HepG2 (cell line): ENCODE data around the gene B3GNT7. TPM values are rescaled to one million over a fixed set of nuclear protein-coding genes. Genes with fewer than 3 reads are reported as not detected.

Experiments used
- ARID5B ChIP-seq: IDR thresholded peaks from 2 replicates; pipeline ENCODE4 v1.4.0; 2020; ENCODE audit warnings: mild to moderate bottlenecking, missing genetic modification reagents
- EHMT2 ChIP-seq: fragments of 200-600 bp; sonication (generic); IDR thresholded peaks from 2 replicates; pipeline ENCODE4 v1.7.0; 2017; ENCODE audit warnings: antibody characterized with exemption, low read depth, low read length, borderline replicate concordance
- GATAD2A ChIP-seq: IDR thresholded peaks from 2 replicates; pipeline ENCODE4 v1.6.1; 2016
- GFI1 ChIP-seq: sonication (generic); formaldehyde crosslinking; IDR thresholded peaks from 2 replicates; pipeline ENCODE4 v1.5.0; 2020; ENCODE audit warnings: missing genetic modification reagents, mild to moderate bottlenecking, borderline replicate concordance
- HDAC2 ChIP-seq: sonication (generic); formaldehyde crosslinking; IDR thresholded peaks from 2 replicates; pipeline ENCODE4 v1.4.0; 2020; ENCODE audit warnings: missing genetic modification reagents
- HOXA3 ChIP-seq: sonication (generic); formaldehyde crosslinking; IDR thresholded peaks from 2 replicates; pipeline ENCODE4 v1.5.0; 2020; ENCODE audit warnings: missing genetic modification reagents
- IRF9 ChIP-seq: sonication (generic); formaldehyde crosslinking; IDR thresholded peaks from 2 replicates; pipeline ENCODE4 v1.8.0; 2022; ENCODE audit warnings: missing genetic modification reagents, mild to moderate bottlenecking, borderline replicate concordance
- KMT2B ChIP-seq: IDR thresholded peaks from 2 replicates; pipeline ENCODE4 v1.6.1; 2016; ENCODE audit warnings: missing genetic modification reagents, missing compliant biosample characterization
- NPAS2 ChIP-seq: sonication (generic); formaldehyde crosslinking; IDR thresholded peaks from 2 replicates; pipeline ENCODE4 v1.8.0; 2022; ENCODE audit warnings: mild to moderate bottlenecking, missing genetic modification reagents, borderline replicate concordance
- POLR2AphosphoS5 ChIP-seq: IDR thresholded peaks from 2 replicates; pipeline ENCODE4 v1.6.1; 2012; ENCODE audit warnings: low read depth, low read length
- SMAD9 ChIP-seq: sonication (generic); formaldehyde crosslinking; IDR thresholded peaks from 2 replicates; pipeline ENCODE4 v1.5.1; 2020; ENCODE audit warnings: mild to moderate bottlenecking, missing genetic modification reagents
- ZBTB26 ChIP-seq: IDR thresholded peaks from 2 replicates; pipeline ENCODE4 v1.6.1; 2016; ENCODE audit warnings: missing compliant biosample characterization, missing genetic modification reagents, borderline replicate concordance
- ZNF431 ChIP-seq: sonication (generic); formaldehyde crosslinking; IDR thresholded peaks from 2 replicates; pipeline ENCODE4 v1.9.0; 2022; ENCODE audit warnings: missing genetic modification reagents, low read depth, mild to moderate bottlenecking, borderline replicate concordance
- ZNF468 ChIP-seq: sonication (generic); formaldehyde crosslinking; IDR thresholded peaks from 2 replicates; pipeline ENCODE4 v1.8.0; 2022; ENCODE audit warnings: mild to moderate bottlenecking, moderate library complexity, missing genetic modification reagents
- polyA plus RNA-seq, 8 experiments: library from polyadenylated mRNA; depleted of rRNA in 3 of 8; stranded (reverse) in 7 of 8; unstranded in 1 of 8; fragments of >200 nt; fragmentation: Illumina TruSeq in 4 of 8; extraction: Trizol in 4 of 8; gene quantifications; 2 replicates each; pipeline versions ENCODE4 v1.2.1 to v1.2.3, GENCODE V29; 2011 to 2016; ENCODE audit warnings: low read depth in 4 of 8, missing spikeins in 1 of 8, mixed read lengths in 1 of 8; ENCODE audit not compliant: insufficient read depth in 1 of 8
- total RNA-seq, 5 experiments: library from RNA; depleted of rRNA; stranded (reverse); fragments of >200 nt; fragmentation: Illumina TruSeq; extraction: Trizol; gene quantifications; 2 replicates each; pipeline ENCODE4 v1.2.3, GENCODE V29; 2016; ENCODE audit warnings: low read depth in 1 of 5
- TF ChIP-seq, protein P1 (sequence below), 2 experiments: sonication (generic) in 1 of 2; formaldehyde crosslinking in 1 of 2; IDR thresholded peaks; 2 replicates each; pipeline versions ENCODE4 v1.5.1 to v1.6.1; 2011 to 2020; ENCODE audit warnings: borderline replicate concordance in 1 of 2, low read depth in 1 of 2, low read length in 1 of 2, mild to moderate bottlenecking in 1 of 2, missing genetic modification reagents in 1 of 2, moderate library complexity in 1 of 2
- TF ChIP-seq, protein P2 (sequence below): sonication (generic); formaldehyde crosslinking; IDR thresholded peaks from 2 replicates; pipeline ENCODE4 v1.5.1; 2020; ENCODE audit warnings: mild to moderate bottlenecking, missing genetic modification reagents, moderate library complexity

B3GNT7 gene
- total and polyA plus RNA-seq, 2 of the 13 experiments (the other 11 are each of a cell fraction or from before 2014, with no cell fraction given) = 0.04 to 0.24 TPM

GRCh38 chr2:231364961-231365810 lies 30.3 kb upstream of the B3GNT7 start (continued):
- TF ChIP-seq ARID5B (CRISPR knock-in tag) = peak; percentile 78
- TF ChIP-seq GATAD2A (CRISPR knock-in tag) = peak; percentile 68
- TF ChIP-seq NPAS2 (CRISPR knock-in tag) = no peak
- TF ChIP-seq GFI1 (CRISPR knock-in tag) = 0 out of 2 replicates have a peak, but pooled peaks have one; percentile 25
- TF ChIP-seq IRF9 (CRISPR knock-in tag) = 0 out of 2 replicates have a peak, but pooled peaks have one; percentile 4
- TF ChIP-seq, protein P1, sequence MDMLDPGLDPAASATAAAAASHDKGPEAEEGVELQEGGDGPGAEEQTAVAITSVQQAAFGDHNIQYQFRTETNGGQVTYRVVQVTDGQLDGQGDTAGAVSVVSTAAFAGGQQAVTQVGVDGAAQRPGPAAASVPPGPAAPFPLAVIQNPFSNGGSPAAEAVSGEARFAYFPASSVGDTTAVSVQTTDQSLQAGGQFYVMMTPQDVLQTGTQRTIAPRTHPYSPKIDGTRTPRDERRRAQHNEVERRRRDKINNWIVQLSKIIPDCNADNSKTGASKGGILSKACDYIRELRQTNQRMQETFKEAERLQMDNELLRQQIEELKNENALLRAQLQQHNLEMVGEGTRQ (IDR thresholded peaks at IDR 0.05; ENCODE audit: low read depth, low read length) = peak; percentile 80
- TF ChIP-seq, protein P1 (CRISPR knock-in tag; IDR thresholded peaks at IDR 0.05; ENCODE audit: borderline replicate concordance) = peak; percentile 80; the same call in 1 of the 2 replicates
- TF ChIP-seq HDAC2 (CRISPR knock-in tag) = peak; percentile 42; the same call in 1 of the 2 replicates
- TF ChIP-seq SMAD9 (CRISPR knock-in tag) = no peak
- 0 out of 2 replicates have a peak, but pooled peaks have one; percentile 69 for TF ChIP-seq ZNF468 (CRISPR knock-in tag)
- TF ChIP-seq ZNF431 (CRISPR knock-in tag) = no peak
- TF ChIP-seq ZBTB26 (CRISPR knock-in tag) = no peak
- TF ChIP-seq KMT2B = 0 out of 2 replicates have a peak, but pooled peaks have one; percentile 23
- no peak for TF ChIP-seq EHMT2
- TF ChIP-seq, protein P2, sequence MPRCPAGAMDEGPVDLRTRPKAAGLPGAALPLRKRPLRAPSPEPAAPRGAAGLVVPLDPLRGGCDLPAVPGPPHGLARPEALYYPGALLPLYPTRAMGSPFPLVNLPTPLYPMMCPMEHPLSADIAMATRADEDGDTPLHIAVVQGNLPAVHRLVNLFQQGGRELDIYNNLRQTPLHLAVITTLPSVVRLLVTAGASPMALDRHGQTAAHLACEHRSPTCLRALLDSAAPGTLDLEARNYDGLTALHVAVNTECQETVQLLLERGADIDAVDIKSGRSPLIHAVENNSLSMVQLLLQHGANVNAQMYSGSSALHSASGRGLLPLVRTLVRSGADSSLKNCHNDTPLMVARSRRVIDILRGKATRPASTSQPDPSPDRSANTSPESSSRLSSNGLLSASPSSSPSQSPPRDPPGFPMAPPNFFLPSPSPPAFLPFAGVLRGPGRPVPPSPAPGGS (CRISPR knock-in tag) = no peak
- peak; percentile 32; the same call in 1 of the 2 replicates for TF ChIP-seq HOXA3 (CRISPR knock-in tag)
- TF ChIP-seq POLR2AphosphoS5 = no peak
